Activated naive CD4-positive, alpha-beta T cell treated with anti-CD3 and anti-CD28 coated beads, Interleukin-2, amount 50 U/mL, for 16 hours (primary cell): Measurements from ENCODE around the gene CYP39A1.

Source experiments
- DNase-seq: peaks from one replicate; pipeline ENCODE4 v3.0.0-alpha.2; 2020

Gene CYP39A1

DNA sequence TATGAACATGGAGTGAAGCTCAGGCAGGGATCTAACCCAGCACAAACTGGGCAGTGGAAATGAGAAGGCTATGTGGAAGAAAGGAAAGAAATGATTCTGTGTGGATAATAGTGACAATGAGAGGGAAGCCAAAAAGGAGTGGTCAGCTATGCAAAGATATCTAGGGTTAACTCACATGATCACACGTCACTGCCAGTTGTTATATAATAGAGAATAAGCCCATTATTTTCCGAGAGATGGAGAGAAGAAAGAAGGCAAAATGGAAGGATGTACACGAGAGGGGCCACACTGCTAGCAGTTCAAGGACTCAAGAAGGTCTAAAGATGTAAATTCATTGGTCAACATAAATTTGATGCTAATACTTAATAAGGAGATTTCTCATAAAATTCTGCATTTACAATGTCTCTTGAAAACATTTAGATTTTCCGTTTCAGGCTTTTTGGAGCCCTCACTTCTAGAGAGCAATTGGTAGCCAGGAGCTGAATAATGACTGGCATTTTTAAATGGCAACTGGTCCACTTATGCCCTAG lies 142.6 kb downstream of the CYP39A1 start:
- no peak for DNase-seq

DNA sequence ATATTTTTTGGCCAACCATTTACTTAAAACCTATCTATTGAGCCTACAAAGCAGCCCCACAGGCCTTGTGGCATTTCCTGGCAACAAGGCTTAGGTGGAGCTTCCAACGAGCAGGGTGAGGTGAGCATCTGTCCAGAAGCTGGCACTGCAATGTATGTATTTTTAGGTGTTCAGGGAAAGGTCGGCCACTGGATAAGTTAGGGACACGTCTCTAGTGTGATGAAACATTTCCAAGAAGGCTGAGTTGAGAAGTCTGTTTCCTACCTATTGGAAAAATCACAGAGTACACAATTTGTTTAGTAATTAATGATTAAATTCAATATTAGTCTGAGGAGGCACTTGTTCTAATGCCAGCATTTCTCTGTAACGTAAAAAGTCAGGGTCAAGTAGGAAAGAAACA lies 143.6 kb downstream of the CYP39A1 start:
- DNase-seq = no peak

DNA sequence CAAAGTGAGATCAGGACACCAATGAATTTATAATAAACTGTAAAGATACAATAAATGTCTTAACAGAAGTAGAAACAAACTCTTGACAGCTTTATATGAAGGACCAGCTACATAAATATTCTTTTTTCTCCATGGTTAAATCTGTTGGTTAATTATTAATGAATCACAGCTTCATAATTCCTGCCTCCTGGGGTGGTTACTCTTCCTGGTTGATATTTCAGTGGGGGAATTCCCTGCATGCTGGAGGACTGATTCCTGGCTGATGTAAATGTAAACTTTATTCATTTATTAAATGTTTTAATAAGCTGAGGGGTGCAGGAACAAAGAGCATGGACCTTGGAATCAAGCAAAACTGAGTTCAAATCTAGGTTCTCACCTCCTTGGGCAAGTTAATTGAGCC lies 145.2 kb downstream of the CYP39A1 start:
- no peak for DNase-seq

GRCh38 chr6:46505693-46506512 lies 146.7 kb downstream of the CYP39A1 start:
- DNase-seq = no peak

DNA sequence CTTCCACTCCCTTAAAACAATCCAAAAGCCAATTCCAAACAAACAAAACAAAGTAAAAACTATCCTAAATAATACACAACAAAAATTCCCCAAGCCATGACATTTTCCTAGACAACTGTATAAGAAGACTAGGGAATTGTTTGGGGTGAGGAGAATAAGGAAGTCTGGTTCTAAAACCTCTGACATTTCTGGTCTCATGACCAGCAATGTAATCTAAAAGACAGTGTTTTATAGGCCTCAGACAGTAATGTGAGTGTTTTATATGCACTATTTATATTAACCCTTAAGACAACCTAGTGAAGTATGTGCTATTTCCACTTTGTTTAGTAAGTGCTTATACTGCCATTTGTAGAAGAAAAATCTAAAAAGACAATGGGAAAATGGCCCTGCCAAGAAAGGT lies 148.4 kb downstream of the CYP39A1 start:
- DNase-seq = no peak

DNA sequence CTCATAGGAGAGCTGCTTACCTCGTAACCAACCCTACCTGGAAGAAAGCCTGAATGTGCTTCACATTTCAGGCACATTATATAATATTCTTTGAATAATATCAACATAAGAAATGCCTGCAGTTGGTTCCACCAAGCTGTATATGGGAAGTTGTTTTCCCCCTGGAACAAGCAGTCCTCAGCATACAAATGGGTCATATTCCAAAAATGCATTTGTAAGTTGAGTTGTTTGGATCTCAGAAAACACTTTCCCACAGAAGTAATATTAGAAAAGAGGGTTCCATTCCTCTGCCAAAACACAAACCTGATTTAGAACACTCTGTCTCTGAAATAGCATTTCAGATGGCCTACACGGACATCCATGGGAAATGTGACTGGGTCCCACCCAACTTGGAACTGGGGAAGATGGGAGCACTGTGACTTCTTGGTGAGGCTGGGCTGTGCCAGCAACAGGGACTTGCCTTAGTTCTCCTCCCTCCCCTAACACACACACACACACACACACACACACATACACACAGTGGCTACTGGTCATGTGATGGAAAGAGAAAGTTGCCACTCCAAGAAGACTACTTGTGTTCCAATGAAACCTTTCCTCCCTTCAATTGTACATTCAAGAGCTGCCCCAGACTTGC lies 150.0 kb downstream of the CYP39A1 start:
- DNase-seq = no peak

GRCh38 chr6:46501136-46502089 lies 151.2 kb downstream of the CYP39A1 start:
- no peak for DNase-seq

DNA sequence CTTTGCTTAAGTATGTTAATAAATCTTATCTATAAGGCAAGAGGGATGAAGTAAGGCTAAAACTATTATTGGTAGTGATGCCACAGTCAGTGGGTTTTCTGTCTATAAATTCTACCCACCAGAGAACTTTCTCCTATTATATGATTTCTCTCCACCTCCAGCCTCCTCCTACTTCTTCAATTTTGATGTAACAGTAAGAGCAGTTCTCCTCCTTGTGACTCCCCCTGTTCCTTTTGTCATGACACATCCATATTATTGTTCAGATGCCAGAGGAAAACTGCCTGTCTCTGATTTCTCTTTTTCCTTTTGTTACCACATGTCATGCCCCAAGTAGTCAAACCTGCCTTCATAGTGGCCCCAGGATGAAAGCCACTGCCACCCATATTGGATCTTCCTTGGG lies 152.2 kb downstream of the CYP39A1 start:
- no peak for DNase-seq
